ENCODE data around the gene NEK4.
"Not testable (repeated sequence)": the region's sequence is repeated elsewhere in the genome, so short reads cannot be mapped to it uniquely, and the experiment has no call there.

NEK4 gene

DNA sequence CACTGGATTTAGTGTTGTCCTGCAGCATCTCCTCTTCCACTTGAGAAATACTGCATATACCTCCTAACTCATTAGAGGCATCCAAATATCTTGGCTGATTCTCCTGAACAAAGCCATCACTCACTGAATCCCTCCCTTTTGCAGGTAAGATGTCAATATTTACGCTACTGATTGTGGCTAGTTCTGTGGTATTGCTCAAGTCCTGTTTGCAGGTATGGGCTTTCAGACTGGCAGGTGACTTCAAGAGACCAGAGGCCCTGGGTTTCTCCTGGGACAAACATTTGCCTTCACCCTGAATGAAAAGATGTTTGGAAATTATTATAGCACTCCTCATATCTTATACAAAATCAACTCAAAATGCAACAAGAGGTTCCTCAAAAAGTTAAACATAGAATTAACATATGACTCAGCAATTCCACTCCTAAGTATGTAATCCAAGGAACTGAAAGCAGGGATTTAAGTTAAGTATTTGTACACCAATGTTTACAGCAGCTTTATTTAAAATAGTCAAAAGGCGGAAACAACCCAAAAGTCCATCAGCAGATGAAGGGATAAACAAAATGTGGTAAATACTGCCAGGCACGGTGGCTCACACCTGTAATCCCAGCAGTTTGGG is 18.6 kb downstream of the NEK4 start:
- Histone ChIP-seq H3K27ac (ENCODE audit: low read length) (no peak overlapping the region), H3K9me3 (ENCODE audit: control insufficient read depth in 1 of 2, low read length in 2 of 2) (no peaks in the 10 kb centered on the region), H3K36me3 (ENCODE audit: control insufficient read depth in 1 of 2, insufficient read depth in 2 of 2, low read length in 2 of 2) (peaks cover 18 to 62% of the 10 kb centered on the region in 2 donors)

DNA sequence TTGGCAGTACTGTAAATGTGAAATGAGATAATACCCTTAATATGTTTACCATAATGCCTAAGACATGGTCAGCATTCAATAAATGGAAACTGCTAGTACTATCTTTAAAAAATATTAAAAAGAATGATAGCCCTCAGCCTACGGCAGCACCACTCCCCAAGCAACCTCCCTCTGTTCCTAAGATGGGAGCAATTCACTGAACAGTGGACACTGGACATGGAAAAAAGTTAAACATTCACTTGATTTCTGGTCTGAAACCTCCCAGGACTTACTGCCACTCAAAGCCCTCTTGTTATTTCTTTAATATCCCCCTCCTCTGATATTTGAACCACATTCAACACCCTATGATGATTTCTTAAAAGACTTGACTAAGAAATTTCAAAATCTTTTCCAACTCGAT is 27.0 kb downstream of the NEK4 start:
- peaks cover 41 to 75% of the 10 kb centered on the region in 2 donors for H3K36me3 ChIP-seq (ENCODE audit: control insufficient read depth in 1 of 2, insufficient read depth in 2 of 2, low read length in 2 of 2)
- no peak overlapping the region for H3K4me3 ChIP-seq (ENCODE audit: low read depth in 1 of 2, low read length in 2 of 2)
- no peaks in the 10 kb centered on the region for H3K27me3 ChIP-seq (ENCODE audit: low read depth, low read length)
- H3K27ac ChIP-seq (ENCODE audit: low read length) = no peak overlapping the region
- H3K4me1 ChIP-seq (ENCODE audit: control insufficient read depth in 1 of 2, insufficient read depth in 2 of 2, low read length in 2 of 2) = no peaks in the 10 kb centered on the region
- no peaks in the 10 kb centered on the region for H3K9me3 ChIP-seq (ENCODE audit: control insufficient read depth in 1 of 2, low read length in 2 of 2)

More for the DNA sequence above, 18.6 kb downstream of the NEK4 start:
- Histone ChIP-seq H3K27me3 (ENCODE audit: low read depth, low read length) (no peaks in the 10 kb centered on the region), H3K4me1 (ENCODE audit: control insufficient read depth in 1 of 2, insufficient read depth in 2 of 2, low read length in 2 of 2) (no peaks in the 10 kb centered on the region), H3K4me3 (ENCODE audit: low read depth in 1 of 2, low read length in 2 of 2) (no peak overlapping the region)

DNA sequence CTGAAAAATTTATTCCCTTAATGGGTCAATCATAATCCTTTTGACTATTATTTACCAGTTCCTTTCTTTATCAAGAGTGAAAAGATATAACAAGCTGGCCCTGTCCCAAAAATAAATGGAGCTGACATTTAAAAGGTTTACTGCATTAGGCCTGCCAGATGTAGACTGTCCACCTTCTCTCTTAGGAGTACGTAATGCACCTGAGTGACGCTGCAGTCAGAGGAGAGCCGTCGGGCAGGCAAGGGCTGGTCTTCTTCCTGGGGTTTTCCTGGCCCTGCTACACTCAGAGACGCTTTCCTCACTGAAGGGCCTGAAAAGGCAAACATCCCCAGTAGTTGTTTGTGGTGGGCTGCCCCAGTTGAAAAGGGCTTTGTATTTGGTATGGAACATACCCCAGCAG is 27.6 kb downstream of the NEK4 start:
- Histone ChIP-seq H3K4me1 (ENCODE audit: control insufficient read depth in 1 of 2, insufficient read depth in 2 of 2, low read length in 2 of 2) (no peaks in the 10 kb centered on the region), H3K4me3 (ENCODE audit: low read depth in 1 of 2, low read length in 2 of 2) (no peak overlapping the region), H3K27ac (ENCODE audit: low read length) (no peak overlapping the region), H3K9me3 (ENCODE audit: control insufficient read depth in 1 of 2, low read length in 2 of 2) (no peaks in the 10 kb centered on the region), H3K27me3 (ENCODE audit: low read depth, low read length) (no peaks in the 10 kb centered on the region), H3K36me3 (ENCODE audit: control insufficient read depth in 1 of 2, insufficient read depth in 2 of 2, low read length in 2 of 2) (peaks cover 37 to 75% of the 10 kb centered on the region in 2 donors)

DNA sequence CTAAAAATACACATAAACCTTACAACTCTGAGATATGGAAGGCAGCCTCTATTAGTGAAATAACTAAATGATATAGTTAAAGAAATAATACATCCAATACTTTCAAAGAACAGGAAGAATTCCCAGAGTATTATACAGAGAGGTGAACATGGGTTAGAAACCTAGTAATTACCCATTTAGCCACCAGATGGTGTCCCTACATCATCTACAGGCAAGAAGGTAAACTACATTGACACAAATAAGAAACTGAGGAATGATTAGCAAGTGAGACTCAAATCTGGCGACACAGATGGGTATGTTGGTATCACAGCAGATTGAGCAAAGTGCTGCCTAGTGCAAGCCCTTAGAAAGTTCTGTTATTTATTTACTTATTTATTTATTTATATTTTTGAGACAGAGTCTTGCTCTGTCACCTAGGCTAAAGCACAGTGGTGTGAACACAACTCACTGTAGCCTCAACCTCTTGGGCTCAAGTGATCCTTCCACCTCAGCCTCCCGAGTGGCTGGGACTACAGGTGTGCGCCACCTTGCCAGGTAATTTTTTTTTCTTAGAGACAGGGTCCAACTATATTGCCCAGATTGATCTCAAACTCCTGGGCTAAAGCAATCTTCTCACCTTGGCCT is 28.2 kb downstream of the NEK4 start:
- Histone ChIP-seq H3K27ac (ENCODE audit: low read length) (no peak overlapping the region), H3K4me1 (ENCODE audit: control insufficient read depth in 1 of 2, insufficient read depth in 2 of 2, low read length in 2 of 2) (no peaks in the 10 kb centered on the region), H3K9me3 (ENCODE audit: control insufficient read depth in 1 of 2, low read length in 2 of 2) (no peaks in the 10 kb centered on the region), H3K4me3 (ENCODE audit: low read depth in 1 of 2, low read length in 2 of 2) (no peak overlapping the region), H3K36me3 (ENCODE audit: control insufficient read depth in 1 of 2, insufficient read depth in 2 of 2, low read length in 2 of 2) (peaks cover 37 to 75% of the 10 kb centered on the region in 2 donors), H3K27me3 (ENCODE audit: low read depth, low read length) (no peaks in the 10 kb centered on the region)

DNA sequence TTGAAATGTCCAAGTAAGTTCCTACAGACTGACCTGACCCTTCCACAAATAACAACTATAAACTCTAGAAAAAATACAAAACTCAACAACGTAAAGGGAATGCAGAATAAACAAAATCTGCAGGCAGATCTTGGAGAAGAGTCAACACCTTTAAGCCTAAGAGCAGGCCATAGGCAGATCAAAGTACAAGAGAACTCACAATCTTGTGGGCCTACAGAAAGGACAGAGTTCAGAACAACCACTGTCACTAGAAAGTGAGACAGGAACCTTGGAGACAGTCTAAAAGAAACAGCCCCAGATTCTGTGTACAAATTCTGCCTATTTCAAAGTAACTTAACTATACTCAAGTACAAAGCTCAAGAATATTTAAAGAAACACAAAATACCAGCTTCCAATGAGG is 31.0 kb downstream of the NEK4 start:
- H3K9me3 ChIP-seq (ENCODE audit: control insufficient read depth in 1 of 2, low read length in 2 of 2) = no peaks in the 10 kb centered on the region
- H3K27me3 ChIP-seq (ENCODE audit: low read depth, low read length) = no peaks in the 10 kb centered on the region
- peaks cover 26 to 59% of the 10 kb centered on the region in 2 donors for H3K36me3 ChIP-seq (ENCODE audit: control insufficient read depth in 1 of 2, insufficient read depth in 2 of 2, low read length in 2 of 2)
- H3K4me3 ChIP-seq (ENCODE audit: low read depth in 1 of 2, low read length in 2 of 2) = no peak overlapping the region
- H3K4me1 ChIP-seq (ENCODE audit: control insufficient read depth in 1 of 2, insufficient read depth in 2 of 2, low read length in 2 of 2) = no peaks in the 10 kb centered on the region
- no peak overlapping the region for H3K27ac ChIP-seq (ENCODE audit: low read length)

DNA sequence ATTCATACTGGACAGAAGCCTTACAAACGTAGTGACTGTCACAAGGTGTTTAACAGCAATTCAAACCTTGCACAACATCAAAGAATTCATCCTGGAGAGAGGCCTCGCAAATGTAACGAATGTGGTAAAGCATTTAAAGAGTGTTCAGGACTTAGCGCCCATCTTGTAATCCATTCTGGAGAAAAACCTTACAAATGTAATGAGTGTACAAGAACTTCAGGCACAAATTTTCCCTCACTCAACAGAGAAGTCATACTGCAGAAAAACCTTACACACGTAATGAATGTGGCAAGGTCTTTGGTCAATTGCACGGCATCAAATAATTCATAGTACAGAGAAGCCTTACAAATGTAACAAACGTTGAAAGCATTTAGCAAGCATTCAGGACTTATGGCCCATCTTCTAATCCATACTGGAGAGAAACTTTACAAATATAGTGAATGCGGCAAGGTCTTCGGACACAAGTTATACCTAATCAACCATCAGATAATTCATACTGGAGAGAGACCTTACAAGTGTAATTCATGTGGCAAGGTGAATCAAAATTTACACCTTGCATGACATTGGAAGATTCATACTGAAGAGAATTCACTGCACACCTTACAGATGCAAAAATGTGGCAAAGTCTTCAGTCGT is 37.4 kb downstream of the NEK4 start:
- Histone ChIP-seq H3K9me3 (ENCODE audit: control insufficient read depth in 1 of 2, low read length in 2 of 2) (no peaks in the 10 kb centered on the region), H3K4me1 (ENCODE audit: control insufficient read depth in 1 of 2, insufficient read depth in 2 of 2, low read length in 2 of 2) (no peaks in the 10 kb centered on the region), H3K27me3 (ENCODE audit: low read depth, low read length) (no peaks in the 10 kb centered on the region), H3K27ac (ENCODE audit: low read length) (no peak overlapping the region), H3K4me3 (ENCODE audit: low read depth in 1 of 2, low read length in 2 of 2) (no peak overlapping the region), H3K36me3 (ENCODE audit: control insufficient read depth in 1 of 2, insufficient read depth in 2 of 2, low read length in 2 of 2) (peaks cover 20 to 50% of the 10 kb centered on the region in 2 donors)

DNA sequence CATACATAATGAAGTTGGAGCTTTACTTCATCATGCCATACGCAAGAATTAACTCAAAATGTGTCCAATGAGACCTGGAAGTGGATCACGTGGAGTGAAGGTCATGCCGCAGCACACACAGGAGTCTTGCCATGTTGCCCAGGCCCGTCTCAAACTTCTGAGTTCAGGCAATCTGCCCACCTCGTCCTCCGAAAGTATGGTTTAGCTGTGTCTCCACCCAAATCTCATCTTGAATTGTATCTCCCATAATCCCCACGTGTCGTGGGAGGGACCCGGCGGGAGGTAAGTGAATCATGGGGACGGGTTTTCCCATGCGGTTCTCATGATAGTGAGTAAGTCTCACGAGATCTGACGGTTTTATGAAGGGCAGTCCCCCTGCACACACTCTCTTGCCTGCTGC is 39.1 kb downstream of the NEK4 start:
- Histone ChIP-seq H3K27ac (ENCODE audit: low read length) (no peak overlapping the region), H3K36me3 (ENCODE audit: control insufficient read depth in 1 of 2, insufficient read depth in 2 of 2, low read length in 2 of 2) (peaks cover 20 to 50% of the 10 kb centered on the region in 2 donors)

DNA sequence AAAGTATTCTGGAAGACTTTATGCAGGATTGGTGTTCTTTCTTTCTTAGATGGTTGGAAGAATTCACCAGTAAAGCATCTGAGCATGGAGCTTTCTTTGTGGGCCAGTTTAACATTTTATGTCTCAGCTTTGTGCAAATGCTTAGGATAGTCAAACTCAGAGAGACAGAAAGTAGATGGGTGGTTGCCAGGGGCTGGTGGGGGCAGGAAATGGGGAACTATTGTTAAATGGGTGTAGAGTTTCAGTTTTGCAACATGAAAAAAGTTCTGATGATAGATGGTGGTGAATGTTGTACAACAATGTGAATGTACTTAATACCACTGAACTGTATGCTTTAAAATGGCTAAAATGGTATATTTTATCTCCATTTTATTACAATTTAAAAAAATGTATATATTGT is 40.1 kb downstream of the NEK4 start:
- no peaks in the 10 kb centered on the region for H3K9me3 ChIP-seq (ENCODE audit: control insufficient read depth in 1 of 2, low read length in 2 of 2)
- H3K27me3 ChIP-seq (ENCODE audit: low read depth, low read length) = no peaks in the 10 kb centered on the region
- H3K27ac ChIP-seq (ENCODE audit: low read length) = no peak overlapping the region
- H3K36me3 ChIP-seq (ENCODE audit: control insufficient read depth in 1 of 2, insufficient read depth in 2 of 2, low read length in 2 of 2) = peaks cover 19 to 46% of the 10 kb centered on the region in 2 donors
- no peak overlapping the region for H3K4me3 ChIP-seq (ENCODE audit: low read depth in 1 of 2, low read length in 2 of 2)
- H3K4me1 ChIP-seq (ENCODE audit: control insufficient read depth in 1 of 2, insufficient read depth in 2 of 2, low read length in 2 of 2) = no peaks in the 10 kb centered on the region

More for the DNA sequence above, 39.1 kb downstream of the NEK4 start:
- Histone ChIP-seq H3K4me3 (ENCODE audit: low read depth in 1 of 2, low read length in 2 of 2) (no peak overlapping the region), H3K4me1 (ENCODE audit: control insufficient read depth in 1 of 2, insufficient read depth in 2 of 2, low read length in 2 of 2) (no peaks in the 10 kb centered on the region), H3K9me3 (ENCODE audit: control insufficient read depth in 1 of 2, low read length in 2 of 2) (no peaks in the 10 kb centered on the region), H3K27me3 (ENCODE audit: low read depth, low read length) (no peaks in the 10 kb centered on the region)

DNA sequence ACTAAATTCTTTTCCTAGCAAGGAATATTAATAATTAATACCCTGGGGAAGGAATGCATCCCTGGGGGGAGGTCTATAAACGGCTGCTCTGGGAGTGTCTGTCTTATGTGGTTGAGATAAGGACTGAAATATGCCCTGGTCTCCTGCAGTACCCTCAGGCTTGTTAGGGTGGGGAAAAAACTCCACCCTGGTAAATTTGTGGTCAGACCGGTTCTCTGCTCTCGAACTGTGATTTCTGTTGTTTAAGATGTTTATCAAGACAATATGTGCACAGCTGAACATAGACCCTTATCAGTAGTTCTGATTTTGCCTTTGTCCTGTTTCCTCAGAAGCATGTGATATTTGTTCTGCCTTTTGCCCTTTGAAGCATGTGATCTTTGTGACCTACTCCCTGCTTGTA is 42.0 kb downstream of the NEK4 start:
- H3K9me3 ChIP-seq (ENCODE audit: control insufficient read depth in 1 of 2, low read length in 2 of 2); H3K27me3 ChIP-seq (ENCODE audit: low read depth, low read length); H3K27ac ChIP-seq (ENCODE audit: low read length); H3K4me3 ChIP-seq (ENCODE audit: low read depth in 1 of 2, low read length in 2 of 2); H3K4me1 ChIP-seq (ENCODE audit: control insufficient read depth in 1 of 2, insufficient read depth in 2 of 2, low read length in 2 of 2): not testable (repeated sequence)
- peaks cover 14 to 33% of the 10 kb centered on the region in 2 donors for H3K36me3 ChIP-seq (ENCODE audit: control insufficient read depth in 1 of 2, insufficient read depth in 2 of 2, low read length in 2 of 2)

DNA sequence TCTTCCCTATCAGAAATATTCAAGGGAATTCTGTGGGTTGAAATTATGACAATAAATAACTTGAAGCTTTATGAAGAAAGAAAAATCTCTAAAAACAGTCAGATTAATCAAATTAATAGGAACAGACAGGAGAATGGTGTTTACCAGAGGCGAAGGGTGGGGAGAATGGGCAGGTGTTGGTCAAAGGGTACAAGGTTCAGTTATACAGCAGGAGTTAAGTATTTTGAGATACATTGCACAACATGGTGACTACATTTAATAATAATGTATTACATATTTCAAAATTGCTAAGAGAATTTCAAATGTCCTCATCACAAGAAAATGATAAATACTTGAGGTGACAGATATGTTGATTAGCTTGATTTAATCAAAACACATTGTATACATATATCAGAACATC is 46.2 kb downstream of the NEK4 start:
- Histone ChIP-seq H3K27ac (ENCODE audit: low read length) (no peak overlapping the region), H3K36me3 (ENCODE audit: control insufficient read depth in 1 of 2, insufficient read depth in 2 of 2, low read length in 2 of 2) (peaks cover 0 to 12% of the 10 kb centered on the region in 2 donors), H3K4me3 (ENCODE audit: low read depth in 1 of 2, low read length in 2 of 2) (no peak overlapping the region), H3K27me3 (ENCODE audit: low read depth, low read length) (no peaks in the 10 kb centered on the region), H3K9me3 (ENCODE audit: control insufficient read depth in 1 of 2, low read length in 2 of 2) (no peaks in the 10 kb centered on the region), H3K4me1 (ENCODE audit: control insufficient read depth in 1 of 2, insufficient read depth in 2 of 2, low read length in 2 of 2) (no peaks in the 10 kb centered on the region)

DNA sequence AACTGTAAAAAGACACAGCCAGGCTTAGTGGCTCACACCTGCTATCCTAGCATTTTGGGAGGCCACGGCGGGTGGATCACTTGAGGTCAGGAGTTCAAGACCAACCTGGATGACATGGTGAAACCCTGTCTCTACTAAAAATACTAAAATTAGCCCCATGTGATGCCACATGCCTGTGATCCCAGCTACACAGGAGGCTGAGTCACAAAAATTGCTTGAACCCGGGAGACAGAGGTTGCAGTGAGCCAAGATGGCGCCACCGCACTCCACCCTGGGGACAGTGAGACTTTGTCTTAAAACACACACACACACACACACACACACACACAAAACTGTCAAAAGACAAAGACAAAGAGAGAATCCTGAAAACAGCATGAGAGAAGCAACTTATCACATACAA is 46.8 kb downstream of the NEK4 start:
- no peak overlapping the region for H3K27ac ChIP-seq (ENCODE audit: low read length)
- no peak overlapping the region for H3K4me3 ChIP-seq (ENCODE audit: low read depth in 1 of 2, low read length in 2 of 2)
- no peaks in the 10 kb centered on the region for H3K4me1 ChIP-seq (ENCODE audit: control insufficient read depth in 1 of 2, insufficient read depth in 2 of 2, low read length in 2 of 2)
- H3K36me3 ChIP-seq (ENCODE audit: control insufficient read depth in 1 of 2, insufficient read depth in 2 of 2, low read length in 2 of 2) = peaks cover 0 to 15% of the 10 kb centered on the region in 2 donors
- no peaks in the 10 kb centered on the region for H3K9me3 ChIP-seq (ENCODE audit: control insufficient read depth in 1 of 2, low read length in 2 of 2)
- H3K27me3 ChIP-seq (ENCODE audit: low read depth, low read length) = no peaks in the 10 kb centered on the region
